Neural progenitor cell (in vitro differentiated cells): ENCODE results near the gene ADCY2.

Experiments
- CTCF ChIP-seq: fragments of 200-600 bp; sonication (generic); IDR thresholded peaks from 2 replicates; pipeline ENCODE4 v1.5.1; 2017; ENCODE audit warnings: antibody characterized with exemption, mild to moderate bottlenecking
- EZH2 ChIP-seq: fragments of 200-600 bp; sonication (generic); IDR thresholded peaks from 2 replicates; pipeline ENCODE4 v1.6.1; 2017; ENCODE audit warnings: antibody characterized with exemption, mild to moderate bottlenecking, moderate library complexity
- EZH2phosphoT487 ChIP-seq: fragments of 200-600 bp; sonication (generic); IDR thresholded peaks from 2 replicates; pipeline ENCODE4 v1.6.1; 2017; ENCODE audit warnings: antibody characterized with exemption

- no peak for TF ChIP-seq EZH2
- TF ChIP-seq CTCF, result no peak
- TF ChIP-seq EZH2phosphoT487, result no peak
Observed at GRCh38 chr5:7751874-7752273, 355.9 kb downstream of the ADCY2 start.
